DND-41 (cell line): ENCODE results near the gene TMEM151B.

Experiments used
- ATAC-seq: fragments of 200-7000 bp; cut with Tn5 transposase; 3 replicates; pipeline ENCODE4 v1.9.1; 2021; ENCODE audit warnings: low read depth; ENCODE audit not compliant: insufficient read depth
- DNase-seq: peaks from one replicate; pipeline ENCODE4 v3.0.0-alpha.2; 2020
- H2AFZ ChIP-seq: 2 replicates; pipeline ENCODE4 v1.6.0; 2012; ENCODE audit warnings: low read depth, low read length
- H3K27ac ChIP-seq: 2 replicates; pipeline ENCODE4 v1.5.1; 2012; ENCODE audit warnings: low read length, inconsistent platforms
- H3K27me3 ChIP-seq: fragments of 200-600 bp; sonication (generic); 2 replicates; pipeline ENCODE4 v1.6.0; 2012; ENCODE audit warnings: low read length, mild to moderate bottlenecking, inconsistent platforms; ENCODE audit not compliant: insufficient read depth, poor library complexity
- H3K36me3 ChIP-seq: 2 replicates; pipeline ENCODE4 v1.5.1; 2012; ENCODE audit warnings: low read length, inconsistent platforms; ENCODE audit not compliant: insufficient read depth
- H3K4me1 ChIP-seq: 2 replicates; pipeline ENCODE4 v1.5.1; 2012; ENCODE audit warnings: mild to moderate bottlenecking, low read length; ENCODE audit not compliant: insufficient read depth
- H3K4me2 ChIP-seq: 2 replicates; pipeline ENCODE4 v1.6.0; 2012; ENCODE audit warnings: mild to moderate bottlenecking, moderate library complexity, low read length, inconsistent platforms; ENCODE audit not compliant: insufficient read depth
- H3K4me3 ChIP-seq, 2 experiments: fragments of 200-600 bp in 1 of 2; shearing (Covaris generic) in 1 of 2; 2 replicates each; pipeline ENCODE4 v1.5.1; 2012 to 2016; ENCODE audit warnings: inconsistent platforms in 2 of 2, low read length in 2 of 2, mild to moderate bottlenecking in 2 of 2, low read depth in 1 of 2, moderate library complexity in 1 of 2
- H3K79me2 ChIP-seq: 2 replicates; pipeline ENCODE4 v1.6.0; 2012; ENCODE audit warnings: low read length, inconsistent platforms; ENCODE audit not compliant: insufficient read depth
- H3K9ac ChIP-seq: 2 replicates; pipeline ENCODE4 v1.6.0; 2012; ENCODE audit warnings: low read depth, mild to moderate bottlenecking, inconsistent platforms, low read length, moderate library complexity
- H3K9me3 ChIP-seq: 2 replicates; pipeline ENCODE4 v1.5.1; 2012; ENCODE audit warnings: low read length, moderate library complexity, mild to moderate bottlenecking, inconsistent platforms; ENCODE audit not compliant: insufficient read depth, severe bottlenecking
- H4K20me1 ChIP-seq: 2 replicates; pipeline ENCODE4 v1.6.0; 2012; ENCODE audit warnings: low read length; ENCODE audit not compliant: insufficient read depth
- EZH2 ChIP-seq: IDR thresholded peaks from 3 replicates; pipeline ENCODE4 v1.6.1; 2012; ENCODE audit warnings: borderline replicate concordance, low read depth, mild to moderate bottlenecking, moderate library complexity, low read length, inconsistent platforms; ENCODE audit not compliant: severe bottlenecking
- TF ChIP-seq, protein P1 (sequence below): IDR thresholded peaks from 2 replicates; pipeline ENCODE4 v1.5.1; 2012; ENCODE audit warnings: borderline replicate concordance, low read length, moderate library complexity, mild to moderate bottlenecking; ENCODE audit not compliant: poor library complexity, severe bottlenecking; ENCODE audit errors: extremely low read depth

Gene TMEM151B

DNA sequence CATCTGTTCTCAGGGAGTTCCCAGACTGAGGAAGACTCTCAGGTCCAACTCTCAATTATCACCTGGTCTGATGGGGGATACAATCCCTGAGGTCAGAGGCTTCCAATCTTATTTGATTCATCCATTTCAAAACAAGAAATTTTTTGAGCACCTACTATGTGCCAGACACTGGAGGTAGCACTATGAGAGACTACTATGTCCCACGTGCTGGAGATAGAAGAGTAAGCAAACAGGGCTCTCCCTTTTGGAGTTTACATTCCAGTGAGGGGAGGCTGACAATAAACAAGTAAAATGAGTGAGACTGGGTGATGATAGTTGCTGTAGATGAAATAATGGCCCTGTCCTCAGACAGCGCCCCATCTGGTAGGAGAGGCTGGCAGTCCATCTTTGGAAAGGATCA lies 16.5 kb downstream of the TMEM151B start:
- DNase-seq = no peak
- Histone ChIP-seq H3K9ac (no peak overlapping the region), H3K4me3 (no peak overlapping the region), H2AFZ (no peak overlapping the region), H3K4me2 (no peak overlapping the region), H3K36me3 (no peaks in the 10 kb centered on the region), H3K27ac (no peak overlapping the region), H3K9me3 (no peaks in the 10 kb centered on the region), H3K79me2 (no peaks in the 10 kb centered on the region), H4K20me1 (peaks cover 17% of the 10 kb centered on the region), H3K27me3 (peaks cover 18% of the 10 kb centered on the region), H3K4me1 (no peaks in the 10 kb centered on the region)
- ATAC-seq = no peak
- TF ChIP-seq EZH2 = no peak
- TF ChIP-seq, protein P1, sequence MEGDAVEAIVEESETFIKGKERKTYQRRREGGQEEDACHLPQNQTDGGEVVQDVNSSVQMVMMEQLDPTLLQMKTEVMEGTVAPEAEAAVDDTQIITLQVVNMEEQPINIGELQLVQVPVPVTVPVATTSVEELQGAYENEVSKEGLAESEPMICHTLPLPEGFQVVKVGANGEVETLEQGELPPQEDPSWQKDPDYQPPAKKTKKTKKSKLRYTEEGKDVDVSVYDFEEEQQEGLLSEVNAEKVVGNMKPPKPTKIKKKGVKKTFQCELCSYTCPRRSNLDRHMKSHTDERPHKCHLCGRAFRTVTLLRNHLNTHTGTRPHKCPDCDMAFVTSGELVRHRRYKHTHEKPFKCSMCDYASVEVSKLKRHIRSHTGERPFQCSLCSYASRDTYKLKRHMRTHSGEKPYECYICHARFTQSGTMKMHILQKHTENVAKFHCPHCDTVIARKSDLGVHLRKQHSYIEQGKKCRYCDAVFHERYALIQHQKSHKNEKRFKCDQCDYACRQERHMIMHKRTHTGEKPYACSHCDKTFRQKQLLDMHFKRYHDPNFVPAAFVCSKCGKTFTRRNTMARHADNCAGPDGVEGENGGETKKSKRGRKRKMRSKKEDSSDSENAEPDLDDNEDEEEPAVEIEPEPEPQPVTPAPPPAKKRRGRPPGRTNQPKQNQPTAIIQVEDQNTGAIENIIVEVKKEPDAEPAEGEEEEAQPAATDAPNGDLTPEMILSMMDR = no peak

DNA sequence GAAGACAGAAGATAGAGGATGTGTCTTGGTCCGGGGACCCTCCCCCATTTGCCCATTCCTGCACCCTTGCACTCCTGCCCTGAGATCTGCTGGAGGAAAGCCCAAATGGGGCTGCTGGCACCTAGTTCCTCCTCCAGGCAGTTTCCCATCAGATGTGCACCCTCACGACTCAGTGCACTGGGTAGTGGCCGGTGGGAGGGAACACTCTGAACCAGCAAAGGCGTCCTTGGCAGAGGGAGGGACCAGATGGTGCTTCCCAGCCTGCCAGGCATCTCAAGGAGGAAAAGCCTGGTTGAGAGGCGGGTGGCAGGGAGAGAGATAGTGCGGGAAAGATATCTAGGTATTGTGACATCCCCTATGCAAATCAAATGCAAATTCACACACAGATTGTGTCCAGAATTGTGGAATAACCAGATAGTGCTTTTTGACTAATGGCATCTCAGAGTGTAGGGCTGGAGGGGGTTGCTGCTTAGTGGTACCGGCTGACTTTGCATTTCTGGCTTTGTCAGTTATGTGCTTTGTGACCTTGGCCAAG lies 19.5 kb downstream of the TMEM151B start:
- H2AFZ ChIP-seq = no peak overlapping the region
- no peak overlapping the region for H3K4me3 ChIP-seq
- ATAC-seq = no peak
- H3K27me3 ChIP-seq = peaks cover 18% of the 10 kb centered on the region
- H3K79me2 ChIP-seq = no peaks in the 10 kb centered on the region
- no peak overlapping the region for H3K9ac ChIP-seq
- H4K20me1 ChIP-seq = peaks cover 10% of the 10 kb centered on the region
- no peak overlapping the region for H3K4me2 ChIP-seq
- TF ChIP-seq, protein P1 = no peak
- no peak for TF ChIP-seq EZH2
- DNase-seq = no peak
- no peaks in the 10 kb centered on the region for H3K4me1 ChIP-seq
- H3K36me3 ChIP-seq = no peaks in the 10 kb centered on the region
- no peak overlapping the region for H3K27ac ChIP-seq
- H3K9me3 ChIP-seq = no peaks in the 10 kb centered on the region

DNA sequence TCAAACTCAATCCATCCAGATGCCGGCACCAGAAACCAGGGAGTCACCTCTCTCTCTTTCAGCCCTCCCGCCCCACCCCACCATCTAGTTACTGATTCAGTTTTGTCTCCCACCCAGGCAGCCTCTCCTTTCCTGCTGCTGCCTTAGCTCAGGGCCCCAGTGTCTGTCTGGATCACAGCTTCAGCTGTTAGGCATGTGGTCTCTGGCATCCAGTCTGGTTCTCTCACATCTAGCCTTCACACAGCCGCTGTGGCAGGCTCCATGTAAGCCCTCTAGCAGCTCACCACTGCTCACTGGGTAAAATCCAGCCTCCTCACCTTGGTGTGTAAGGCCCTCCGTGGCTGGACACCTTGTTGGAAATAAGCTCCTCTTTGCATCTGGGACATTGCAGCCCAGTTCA lies 21.6 kb downstream of the TMEM151B start:
- ATAC-seq = no peak
- no peaks in the 10 kb centered on the region for H3K9me3 ChIP-seq
- no peaks in the 10 kb centered on the region for H3K4me1 ChIP-seq
- TF ChIP-seq EZH2 = no peak
- TF ChIP-seq, protein P1 = no peak
- no peak overlapping the region for H3K9ac ChIP-seq
- peaks cover 18% of the 10 kb centered on the region for H3K27me3 ChIP-seq
- no peak overlapping the region for H2AFZ ChIP-seq
- no peaks in the 10 kb centered on the region for H3K79me2 ChIP-seq
- no peak overlapping the region for H3K4me3 ChIP-seq
- no peak overlapping the region for H3K4me2 ChIP-seq
- DNase-seq = no peak
- H3K27ac ChIP-seq = no peak overlapping the region
- peaks cover 21% of the 10 kb centered on the region; the same call in 1 of the 2 replicates for H4K20me1 ChIP-seq
- no peaks in the 10 kb centered on the region for H3K36me3 ChIP-seq
